ENCODE data around the gene SEC61A2.
A peak's percentile ranks its signal among the peaks of the same experiment; 100 is the strongest.

SEC61A2 gene

DNA sequence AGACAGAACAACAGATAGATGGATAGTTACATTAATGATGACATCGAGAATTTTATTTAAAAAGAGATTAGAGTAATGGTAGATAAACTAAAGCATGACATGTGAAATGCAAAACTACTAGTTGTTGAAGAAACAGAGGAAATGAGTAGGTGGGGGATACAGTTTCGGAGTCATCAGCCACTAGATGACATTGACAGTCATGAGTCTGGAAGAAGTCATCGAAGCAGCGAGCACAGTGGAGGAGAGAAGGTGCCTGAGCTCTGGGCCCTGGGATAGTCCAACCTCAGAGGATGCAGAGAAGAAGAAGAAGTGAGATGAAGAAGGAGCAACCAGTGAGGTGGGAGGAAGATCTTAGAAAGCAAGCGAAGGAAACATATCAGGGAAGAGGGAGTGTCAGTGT lies 20.2 kb upstream of the SEC61A2 start:
- no peak for DNase-seq (ENCODE audit: low read depth in 1 of 2, low spot score in 1 of 2)
- Histone ChIP-seq H3K27me3 (ENCODE audit: insufficient read depth, poor library complexity, severe bottlenecking) (no peaks in the 10 kb centered on the region), H3K4me3 (replicated peaks; ENCODE audit: insufficient read depth, low read length) (no peak overlapping the region), H3K27ac (replicated peaks) (no peak overlapping the region)
- TF ChIP-seq, protein P1, sequence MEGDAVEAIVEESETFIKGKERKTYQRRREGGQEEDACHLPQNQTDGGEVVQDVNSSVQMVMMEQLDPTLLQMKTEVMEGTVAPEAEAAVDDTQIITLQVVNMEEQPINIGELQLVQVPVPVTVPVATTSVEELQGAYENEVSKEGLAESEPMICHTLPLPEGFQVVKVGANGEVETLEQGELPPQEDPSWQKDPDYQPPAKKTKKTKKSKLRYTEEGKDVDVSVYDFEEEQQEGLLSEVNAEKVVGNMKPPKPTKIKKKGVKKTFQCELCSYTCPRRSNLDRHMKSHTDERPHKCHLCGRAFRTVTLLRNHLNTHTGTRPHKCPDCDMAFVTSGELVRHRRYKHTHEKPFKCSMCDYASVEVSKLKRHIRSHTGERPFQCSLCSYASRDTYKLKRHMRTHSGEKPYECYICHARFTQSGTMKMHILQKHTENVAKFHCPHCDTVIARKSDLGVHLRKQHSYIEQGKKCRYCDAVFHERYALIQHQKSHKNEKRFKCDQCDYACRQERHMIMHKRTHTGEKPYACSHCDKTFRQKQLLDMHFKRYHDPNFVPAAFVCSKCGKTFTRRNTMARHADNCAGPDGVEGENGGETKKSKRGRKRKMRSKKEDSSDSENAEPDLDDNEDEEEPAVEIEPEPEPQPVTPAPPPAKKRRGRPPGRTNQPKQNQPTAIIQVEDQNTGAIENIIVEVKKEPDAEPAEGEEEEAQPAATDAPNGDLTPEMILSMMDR (IDR thresholded peaks at IDR 0.05; ENCODE audit: insufficient read depth, low read length) = no peak
- no peak for TF ChIP-seq REST (IDR thresholded peaks at IDR 0.05; ENCODE audit: insufficient replicate concordance, low read depth)
- no peak for TF ChIP-seq POLR2AphosphoS5 (IDR thresholded peaks at IDR 0.05; ENCODE audit: low read depth)
- TF ChIP-seq SPI1 (IDR thresholded peaks at IDR 0.05; ENCODE audit: borderline replicate concordance, low read depth) = no peak
- no peak for TF ChIP-seq GABPA (IDR thresholded peaks at IDR 0.05; ENCODE audit: low read depth)

DNA sequence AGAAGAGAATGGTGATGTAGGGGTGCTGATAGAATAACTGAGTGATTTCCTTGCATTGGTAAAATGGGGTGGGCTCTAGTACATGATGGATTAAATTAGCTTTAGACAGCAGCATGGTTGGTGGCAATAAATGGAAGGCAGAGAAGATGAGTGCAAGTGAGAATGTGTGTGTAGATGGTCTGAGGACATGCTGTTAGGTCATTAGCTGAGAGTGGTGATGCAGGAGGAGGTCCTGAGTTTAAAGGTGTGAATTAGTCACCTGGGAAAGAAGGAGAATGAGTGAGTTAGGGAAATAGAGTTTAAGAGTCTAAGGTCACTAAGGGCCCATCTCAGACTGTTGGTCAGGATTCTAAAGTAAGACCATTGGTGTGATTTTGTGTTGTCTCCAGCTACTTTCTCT lies 17.9 kb upstream of the SEC61A2 start:
- Histone ChIP-seq H3K27ac (replicated peaks) (no peak overlapping the region; the same call in 1 of the 2 replicates), H3K4me3 (replicated peaks; ENCODE audit: insufficient read depth, low read length) (no peak overlapping the region), H3K27me3 (ENCODE audit: insufficient read depth, poor library complexity, severe bottlenecking) (no peaks in the 10 kb centered on the region)
- no peak for DNase-seq (ENCODE audit: low read depth in 1 of 2, low spot score in 1 of 2)
- no peak for TF ChIP-seq REST (IDR thresholded peaks at IDR 0.05; ENCODE audit: insufficient replicate concordance, low read depth)
- TF ChIP-seq, protein P1 (IDR thresholded peaks at IDR 0.05; ENCODE audit: insufficient read depth, low read length) = no peak
- TF ChIP-seq POLR2AphosphoS5 (IDR thresholded peaks at IDR 0.05; ENCODE audit: low read depth) = no peak
- TF ChIP-seq GABPA (IDR thresholded peaks at IDR 0.05; ENCODE audit: low read depth) = no peak
- TF ChIP-seq SPI1 (IDR thresholded peaks at IDR 0.05; ENCODE audit: borderline replicate concordance, low read depth) = no peak

- TF ChIP-seq GABPA (IDR thresholded peaks at IDR 0.05; ENCODE audit: low read depth) = no peak
- no peak for TF ChIP-seq POLR2AphosphoS5 (IDR thresholded peaks at IDR 0.05; ENCODE audit: low read depth)
- TF ChIP-seq, protein P1 (IDR thresholded peaks at IDR 0.05; ENCODE audit: insufficient read depth, low read length) = no peak
- TF ChIP-seq SPI1 (IDR thresholded peaks at IDR 0.05; ENCODE audit: borderline replicate concordance, low read depth) = no peak
- no peak for TF ChIP-seq REST (IDR thresholded peaks at IDR 0.05; ENCODE audit: insufficient replicate concordance, low read depth)
- no peaks in the 10 kb centered on the region for H3K27me3 ChIP-seq (ENCODE audit: insufficient read depth, poor library complexity, severe bottlenecking)
- peak overlapping the region; percentile 67 for H3K27ac ChIP-seq (replicated peaks)
- DNase-seq (ENCODE audit: low read depth in 1 of 2, low spot score in 1 of 2) = no peak
- H3K4me3 ChIP-seq (replicated peaks; ENCODE audit: insufficient read depth, low read length) = no peak overlapping the region
These were observed 15.8 kb upstream of the SEC61A2 start for GRCh38 chr10:12113627-12114026.
